CD14-positive monocyte (primary cell): ENCODE results near the gene PLD1. TPM values are rescaled to one million over a fixed set of nuclear protein-coding genes. Genes with fewer than 3 reads are reported as not detected.

ENCODE experiments used
- DNase-seq, 3 donors: peaks; one replicate each; pipeline ENCODE4 v3.0.0-alpha.2; 2011 to 2022
- H2AFZ ChIP-seq: 2 replicates; pipeline ENCODE4 v1.6.0; 2012; ENCODE audit warnings: mild to moderate bottlenecking, low read depth, low read length, inconsistent platforms; ENCODE audit not compliant: insufficient read depth, poor library complexity, severe bottlenecking
- H3K27ac ChIP-seq, 2 donors: 1 replicate in 1 of 2; 2 replicates in 1 of 2; pipeline ENCODE4 v1.5.1; 2012 to 2013; ENCODE audit warnings: low read length in 2 of 2, control low read depth in 1 of 2, inconsistent platforms in 1 of 2, low read depth in 1 of 2, mild to moderate bottlenecking in 1 of 2
- H3K27me3 ChIP-seq, 2 donors: one replicate each; pipeline versions ENCODE4 v1.6.0 to v1.6.1; 2011 to 2013; ENCODE audit warnings: low read length in 2 of 2; ENCODE audit not compliant: control insufficient read depth in 2 of 2, insufficient read depth in 2 of 2
- H3K36me3 ChIP-seq, 2 donors: replicated peaks in 1 of 2; 1 replicate in 1 of 2; 2 replicates in 1 of 2; pipeline versions ENCODE4 v1.5.1 to v1.6.1; 2012 to 2013; ENCODE audit warnings: low read length in 2 of 2, control low read depth in 1 of 2, inconsistent platforms in 1 of 2, mild to moderate bottlenecking in 1 of 2; ENCODE audit not compliant: insufficient read depth in 2 of 2, control insufficient read depth in 1 of 2
- H3K4me1 ChIP-seq, 2 donors: 1 replicate in 1 of 2; 2 replicates in 1 of 2; pipeline versions ENCODE4 v1.5.1 to v1.6.1; 2012 to 2013; ENCODE audit warnings: low read length in 2 of 2, control low read depth in 1 of 2, inconsistent platforms in 1 of 2, mild to moderate bottlenecking in 1 of 2, moderate library complexity in 1 of 2; ENCODE audit not compliant: insufficient read depth in 2 of 2, control insufficient read depth in 1 of 2
- H3K4me2 ChIP-seq: replicated peaks from 2 replicates; pipeline ENCODE3; 2012; ENCODE audit warnings: low read length, moderate library complexity, mild to moderate bottlenecking; ENCODE audit not compliant: poor library complexity, severe bottlenecking; ENCODE audit errors: extremely low read depth
- H3K4me3 ChIP-seq, 3 experiments: fragments of 200-600 bp in 1 of 3; sonication (generic) in 1 of 3; replicated peaks in 1 of 3; 1 replicate in 2 of 3; 2 replicates in 1 of 3; pipeline ENCODE4 v1.5.1; 2011 to 2013; ENCODE audit warnings: low read length in 3 of 3, mild to moderate bottlenecking in 3 of 3, control low read depth in 2 of 3, low read depth in 2 of 3, inconsistent platforms in 1 of 3, moderate library complexity in 1 of 3
- H3K79me2 ChIP-seq: 2 replicates; pipeline ENCODE4 v1.6.0; 2012; ENCODE audit warnings: mild to moderate bottlenecking, control low read depth, inconsistent platforms, low read length, moderate library complexity; ENCODE audit not compliant: insufficient read depth
- H3K9ac ChIP-seq: 2 replicates; pipeline ENCODE4 v1.6.0; 2017; ENCODE audit warnings: low read length, mild to moderate bottlenecking; ENCODE audit not compliant: insufficient read depth, poor library complexity, severe bottlenecking
- H3K9me3 ChIP-seq, 2 donors: replicated peaks in 1 of 2; 1 replicate in 1 of 2; 2 replicates in 1 of 2; pipeline versions ENCODE4 v1.5.1 to v1.6.1; 2012 to 2013; ENCODE audit warnings: low read length in 2 of 2, control low read depth in 1 of 2; ENCODE audit not compliant: control insufficient read depth in 1 of 2, insufficient read depth in 1 of 2
- H4K20me1 ChIP-seq: 2 replicates; pipeline ENCODE4 v1.6.0; 2012; ENCODE audit warnings: mild to moderate bottlenecking, low read length, control low read depth, moderate library complexity; ENCODE audit not compliant: insufficient read depth
- H3K27ac Mint-ChIP-seq, 7 donors: one replicate each; pipeline ENCODE4 v1.8.0; 2020; ENCODE audit warnings: mild to moderate bottlenecking in 7 of 7, mixed read lengths in 7 of 7, moderate library complexity in 6 of 7, inconsistent platforms in 2 of 7
- H3K27me3 Mint-ChIP-seq, 3 donors: one replicate each; pipeline ENCODE4 v1.8.0; 2021 to 2022; ENCODE audit warnings: low read depth in 3 of 3, mild to moderate bottlenecking in 3 of 3, mixed read lengths in 3 of 3, moderate library complexity in 3 of 3, inconsistent platforms in 1 of 3
- H3K36me3 Mint-ChIP-seq, 2 donors: one replicate each; pipeline ENCODE4 v1.8.0; 2020; ENCODE audit warnings: mixed read lengths in 2 of 2, inconsistent platforms in 1 of 2, mild to moderate bottlenecking in 1 of 2
- H3K4me1 Mint-ChIP-seq: one replicate; pipeline ENCODE4 v1.8.0; 2020; ENCODE audit warnings: mild to moderate bottlenecking, mixed read lengths
- H3K4me3 Mint-ChIP-seq, 2 donors: one replicate each; pipeline ENCODE4 v1.8.0; 2020; ENCODE audit warnings: mild to moderate bottlenecking in 2 of 2, mixed read lengths in 2 of 2, moderate library complexity in 1 of 2
- H3K9me3 Mint-ChIP-seq, 7 donors: one replicate each; pipeline ENCODE4 v1.8.0; 2020 to 2022; ENCODE audit warnings: mixed read lengths in 7 of 7, mild to moderate bottlenecking in 6 of 7, moderate library complexity in 6 of 7, inconsistent platforms in 2 of 7
- WGBS: methylation state at CpG from one replicate; pipeline ENCODE4 v1.1.5; 2013; ENCODE audit warnings: missing lambda C conversion rate; ENCODE audit not compliant: insufficient coverage; 5-methylcytosine and 5-hydroxymethylcytosine counted together
- intact Hi-C, 2 donors: fragments of 100-400 bp; cut with micrococcal nuclease; formaldehyde crosslinking; loops; one replicate each; pipeline versions ENCODE4 v1.15.0 to v1.15.1; 2023
- polyA plus RNA-seq, 3 donors: library from polyadenylated mRNA; depleted of rRNA in 1 of 3; unstranded in 2 of 3; stranded (reverse) in 1 of 3; fragments of 300-500 nt in 2 of 3; fragments of >200 nt in 1 of 3; fragmentation: Illumina TruSeq in 2 of 3; gene quantifications; 1 replicate in 2 of 3; 2 replicates in 1 of 3; pipeline ENCODE4 v1.2.3, GENCODE V29; 2012 to 2021
- TF ChIP-seq, protein P1 (sequence below): fragments of 200-600 bp; IDR thresholded peaks from one replicate; pipeline ENCODE4 v1.8.0; 2022; ENCODE audit warnings: antibody characterized with exemption, mild to moderate bottlenecking

The PLD1 gene
- polyA plus RNA-seq, 3 donors: 5.1 to 7.9 (median 5.8) TPM

DNA sequence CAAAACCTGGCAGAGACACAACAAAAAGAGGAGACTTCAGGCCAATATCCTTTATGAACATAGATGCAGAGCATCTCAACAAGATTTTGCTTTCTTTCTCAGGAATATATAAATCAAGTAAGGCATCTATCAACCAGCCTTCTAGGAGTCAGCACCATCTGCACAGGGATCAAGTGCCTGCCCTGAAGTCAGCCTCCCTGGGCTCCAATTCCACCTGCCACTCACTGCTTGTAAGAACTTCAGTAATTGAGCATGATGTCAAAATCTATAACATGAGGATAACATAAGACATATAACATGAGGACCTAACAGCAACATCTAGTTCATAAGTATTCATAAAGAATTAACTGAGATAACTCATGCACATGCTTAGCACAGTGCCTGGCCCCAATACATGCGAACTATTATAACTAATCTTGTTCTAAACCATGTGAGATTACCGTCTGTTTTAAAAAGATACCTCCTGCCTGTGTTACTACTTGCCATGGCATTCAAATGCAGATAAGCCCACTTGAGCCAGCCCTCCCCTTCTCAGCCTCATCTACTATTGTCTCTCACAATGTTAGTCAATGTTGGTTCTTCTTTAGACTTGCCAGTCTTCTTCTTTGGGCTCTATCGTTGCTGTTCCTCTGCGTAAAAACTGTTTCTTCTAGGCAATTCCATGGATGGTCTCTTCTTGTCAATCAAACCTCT is 91.6 kb downstream of the PLD1 start:
- no peak overlapping the region for H3K4me2 ChIP-seq
- H3K27me3 ChIP-seq: no peaks in the 10 kb centered on the region
- WGBS: 98% methylated on average over 4 of the region's 4 CpGs
- intact Hi-C loops: no loop called here
- TF ChIP-seq, protein P1, sequence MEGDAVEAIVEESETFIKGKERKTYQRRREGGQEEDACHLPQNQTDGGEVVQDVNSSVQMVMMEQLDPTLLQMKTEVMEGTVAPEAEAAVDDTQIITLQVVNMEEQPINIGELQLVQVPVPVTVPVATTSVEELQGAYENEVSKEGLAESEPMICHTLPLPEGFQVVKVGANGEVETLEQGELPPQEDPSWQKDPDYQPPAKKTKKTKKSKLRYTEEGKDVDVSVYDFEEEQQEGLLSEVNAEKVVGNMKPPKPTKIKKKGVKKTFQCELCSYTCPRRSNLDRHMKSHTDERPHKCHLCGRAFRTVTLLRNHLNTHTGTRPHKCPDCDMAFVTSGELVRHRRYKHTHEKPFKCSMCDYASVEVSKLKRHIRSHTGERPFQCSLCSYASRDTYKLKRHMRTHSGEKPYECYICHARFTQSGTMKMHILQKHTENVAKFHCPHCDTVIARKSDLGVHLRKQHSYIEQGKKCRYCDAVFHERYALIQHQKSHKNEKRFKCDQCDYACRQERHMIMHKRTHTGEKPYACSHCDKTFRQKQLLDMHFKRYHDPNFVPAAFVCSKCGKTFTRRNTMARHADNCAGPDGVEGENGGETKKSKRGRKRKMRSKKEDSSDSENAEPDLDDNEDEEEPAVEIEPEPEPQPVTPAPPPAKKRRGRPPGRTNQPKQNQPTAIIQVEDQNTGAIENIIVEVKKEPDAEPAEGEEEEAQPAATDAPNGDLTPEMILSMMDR: no peak
- Mint-ChIP-seq H3K27me3 (no peaks in the 10 kb centered on the region), H3K27ac (no peak overlapping the region), H3K4me3 (no peak overlapping the region), H3K36me3 (peaks cover 64 to 78% of the 10 kb centered on the region in 2 donors), H3K4me1 (no peaks in the 10 kb centered on the region), H3K9me3 (peaks cover 6 to 19% (median 8%) of the 10 kb centered on the region in 7 donors)
- no peak overlapping the region for H3K27ac ChIP-seq
- no peaks in the 10 kb centered on the region for H3K4me1 ChIP-seq
- DNase-seq: no peak
- peaks cover 25 to 71% of the 10 kb centered on the region in 2 donors for H3K36me3 ChIP-seq
- H4K20me1 ChIP-seq: no peaks in the 10 kb centered on the region
- H3K9ac ChIP-seq: no peak overlapping the region
- no peaks in the 10 kb centered on the region for H3K79me2 ChIP-seq
- H3K4me3 ChIP-seq: no peak overlapping the region
- H3K9me3 ChIP-seq: peaks cover 0 to 3% of the 10 kb centered on the region in 2 donors
- H2AFZ ChIP-seq: no peak overlapping the region

- no peak overlapping the region for H3K4me2 ChIP-seq
- WGBS: no CpG with 5 or more reads among the region's 2 CpGs
- no peaks in the 10 kb centered on the region for H3K79me2 ChIP-seq
- H3K27ac ChIP-seq: no peak overlapping the region
- no peaks in the 10 kb centered on the region for H4K20me1 ChIP-seq
- no peaks in the 10 kb centered on the region for H3K27me3 Mint-ChIP-seq
- no peak overlapping the region for H3K4me3 Mint-ChIP-seq
- no peaks in the 10 kb centered on the region for H3K4me1 ChIP-seq
- peaks cover 0 to 3% of the 10 kb centered on the region in 2 donors for H3K9me3 ChIP-seq
- H3K27ac Mint-ChIP-seq: no peak overlapping the region
- DNase-seq: no peak
- no peak overlapping the region for H3K9ac ChIP-seq
- H3K36me3 ChIP-seq: peaks cover 27 to 74% of the 10 kb centered on the region in 2 donors
- TF ChIP-seq, protein P1: no peak
- H3K9me3 Mint-ChIP-seq: peaks cover 6 to 23% (median 8%) of the 10 kb centered on the region in 7 donors
- H3K36me3 Mint-ChIP-seq: peaks cover 62 to 73% of the 10 kb centered on the region in 2 donors
- intact Hi-C loops: no loop called here
- no peak overlapping the region for H3K4me3 ChIP-seq
- no peaks in the 10 kb centered on the region for H3K4me1 Mint-ChIP-seq
- H2AFZ ChIP-seq: no peak overlapping the region
- H3K27me3 ChIP-seq: no peaks in the 10 kb centered on the region
Measured at GRCh38 chr3:171715155-171715554, 95.1 kb downstream of the PLD1 start.
